GM19452 (cell line): ENCODE results near the gene CDH15.
"Not testable (repeated sequence)": the region's sequence is repeated elsewhere in the genome, so short reads cannot be mapped to it uniquely, and the experiment has no call there.

Experiments used
- ATAC-seq: cut with Tn5 transposase; IDR thresholded peaks from one replicate; pipeline ENCODE4 v1.9.1; 2021; ENCODE audit not compliant: unreplicated experiment

Gene CDH15

DNA sequence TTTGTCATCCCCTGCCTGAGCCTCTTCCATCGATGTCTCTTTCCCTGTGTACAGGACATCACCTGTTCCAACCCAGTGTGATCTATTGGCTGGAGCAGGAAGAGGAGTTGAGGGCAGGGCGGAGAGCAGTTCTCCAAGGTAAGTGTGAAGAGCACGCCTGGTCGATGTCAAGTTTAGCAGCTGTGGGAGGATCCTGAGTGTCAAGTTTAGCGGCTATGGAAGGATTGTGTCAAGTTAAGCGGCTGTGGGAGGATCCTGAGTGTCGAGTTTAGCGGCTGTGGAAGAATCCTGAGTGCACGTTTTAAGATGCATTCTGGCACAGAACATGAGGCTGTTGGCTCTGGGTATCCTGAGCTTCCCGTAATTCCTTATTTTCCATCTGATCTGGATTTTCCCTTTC lies 53.1 kb downstream of the CDH15 start:
- ATAC-seq: no peak

DNA sequence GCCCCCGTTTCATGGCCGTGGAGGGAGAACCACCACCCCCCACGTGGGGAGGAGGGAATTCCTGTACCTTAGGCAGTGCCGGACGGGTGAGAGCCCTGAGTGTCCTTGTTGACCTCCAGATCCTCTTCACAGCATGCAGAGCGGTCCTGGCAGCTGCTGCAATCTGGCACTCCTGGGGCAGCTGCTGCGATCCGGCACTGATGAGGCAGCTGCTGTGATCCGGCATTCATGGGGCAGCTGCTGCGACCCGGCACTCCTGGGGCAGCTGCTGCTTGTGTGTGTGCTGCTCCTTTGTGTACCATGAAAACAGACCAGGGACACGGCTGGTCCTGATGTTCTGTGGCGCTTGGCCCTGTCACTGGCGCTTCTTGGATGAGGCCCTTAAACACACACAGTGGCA lies 58.7 kb downstream of the CDH15 start:
- ATAC-seq: no peak

DNA sequence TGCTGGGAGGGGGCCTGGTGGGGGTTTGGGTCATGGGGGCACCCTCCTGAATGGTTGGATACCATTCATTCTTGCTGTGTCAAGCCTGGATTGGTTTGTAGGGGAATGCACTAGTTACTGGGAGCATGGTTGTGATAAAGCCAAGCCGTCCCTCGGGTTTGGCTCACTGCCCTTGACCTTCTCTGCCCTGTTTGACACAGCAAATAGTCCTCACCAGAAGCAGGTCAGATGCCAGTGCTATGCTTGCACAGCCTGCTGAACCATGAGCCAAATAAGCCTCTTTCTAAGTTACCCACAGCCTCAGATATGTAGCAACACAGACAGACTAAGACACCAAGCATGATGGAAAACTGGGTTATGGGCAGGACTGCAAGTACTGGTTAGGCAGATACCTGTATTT lies 60.6 kb downstream of the CDH15 start:
- no peak for ATAC-seq

DNA sequence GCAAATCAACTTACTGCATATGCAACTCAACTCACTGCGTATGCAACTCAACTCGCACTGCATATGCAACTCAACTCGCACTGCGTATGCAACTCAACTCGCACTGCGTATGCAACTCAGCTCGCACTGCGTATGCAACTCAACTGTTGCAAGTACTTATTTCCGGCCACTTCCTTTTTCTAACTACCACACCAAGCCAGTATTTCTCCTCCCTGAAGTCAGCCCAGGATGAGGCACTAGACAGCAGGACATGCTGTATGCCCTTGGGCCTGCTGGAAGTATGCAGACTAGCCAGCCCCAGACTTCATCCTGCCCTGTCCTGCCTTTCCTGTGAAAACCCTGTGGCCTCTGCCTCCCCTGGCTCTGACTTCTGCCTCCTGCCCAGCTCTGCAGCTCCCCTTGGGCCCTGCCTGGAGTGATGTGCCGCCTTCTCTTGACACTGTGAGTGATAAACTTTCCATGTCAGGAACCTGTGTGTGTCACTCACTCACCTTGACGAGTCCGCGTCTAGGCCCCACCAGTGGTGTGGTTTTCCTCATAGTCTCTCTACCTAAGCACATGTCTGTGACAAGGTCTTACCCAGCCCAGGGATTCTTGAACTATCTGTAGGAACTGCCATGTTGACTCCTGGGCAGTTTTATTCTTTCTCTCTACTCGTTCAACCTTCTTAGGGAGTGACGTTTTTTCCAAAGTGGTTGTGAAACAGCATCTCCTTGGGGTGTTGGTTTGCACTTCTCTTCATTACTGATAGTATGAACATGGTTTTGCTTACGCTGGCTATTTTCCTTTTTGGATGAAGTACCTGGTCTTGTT lies 62.3 kb downstream of the CDH15 start:
- ATAC-seq: no peak

DNA sequence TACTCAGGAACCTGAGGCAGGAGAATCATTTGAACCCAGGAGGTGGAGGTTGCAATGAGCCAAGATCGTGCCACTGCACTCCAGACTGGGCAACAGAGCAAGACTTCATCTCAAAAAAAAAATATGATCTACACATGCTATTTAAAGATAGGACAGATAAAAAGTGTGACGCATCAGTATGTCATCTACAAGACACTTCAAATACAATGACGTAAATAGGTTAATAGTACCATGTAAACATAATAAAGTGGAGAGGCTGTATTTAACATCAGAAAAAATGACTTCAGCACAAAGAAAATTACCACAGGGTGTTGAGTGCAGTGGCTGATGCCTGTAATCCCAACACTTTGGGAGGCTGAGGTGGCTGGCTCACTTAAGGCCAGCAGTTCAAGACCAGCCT lies 66.2 kb downstream of the CDH15 start:
- ATAC-seq: no peak

DNA sequence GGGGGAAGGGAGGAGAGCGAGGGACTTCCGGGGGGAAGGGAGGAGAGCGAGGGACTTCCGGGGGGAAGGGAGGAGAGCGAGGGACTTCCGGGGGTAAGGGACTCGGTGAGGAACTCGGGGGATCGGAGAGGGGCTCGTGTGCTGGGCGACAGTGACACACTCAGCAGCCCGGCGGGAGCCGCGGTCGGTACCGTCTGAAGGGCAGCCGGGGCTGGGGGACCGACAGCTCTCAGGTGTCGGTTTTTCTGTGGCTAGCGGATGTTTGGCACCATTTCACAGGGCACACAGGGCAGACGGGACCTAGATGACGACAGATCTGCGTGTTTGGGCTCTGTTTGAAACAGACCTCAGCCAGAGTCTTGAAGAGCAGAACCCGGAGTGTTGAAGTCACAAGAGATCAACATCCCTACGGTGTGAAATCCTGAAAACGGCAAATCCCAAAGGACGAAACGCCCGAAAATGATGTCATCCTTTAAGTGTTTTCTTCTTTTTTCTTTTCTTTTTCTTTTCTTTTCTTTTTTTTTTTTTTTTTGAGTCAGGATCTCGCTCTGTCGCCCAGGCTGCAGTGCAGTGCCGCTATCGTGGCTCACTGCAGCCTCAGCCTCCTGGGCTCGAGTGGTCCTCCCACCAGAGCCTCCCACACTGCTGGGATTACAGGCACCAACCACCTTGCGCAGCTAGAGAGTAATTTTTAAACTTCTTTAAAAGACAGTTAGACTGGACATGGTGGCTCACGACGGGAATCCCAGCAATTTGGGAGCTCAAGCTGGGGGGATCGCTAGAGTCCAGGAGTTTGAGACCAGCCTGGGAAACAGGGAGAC lies 69.8 kb downstream of the CDH15 start:
- ATAC-seq: peak; percentile 59

DNA sequence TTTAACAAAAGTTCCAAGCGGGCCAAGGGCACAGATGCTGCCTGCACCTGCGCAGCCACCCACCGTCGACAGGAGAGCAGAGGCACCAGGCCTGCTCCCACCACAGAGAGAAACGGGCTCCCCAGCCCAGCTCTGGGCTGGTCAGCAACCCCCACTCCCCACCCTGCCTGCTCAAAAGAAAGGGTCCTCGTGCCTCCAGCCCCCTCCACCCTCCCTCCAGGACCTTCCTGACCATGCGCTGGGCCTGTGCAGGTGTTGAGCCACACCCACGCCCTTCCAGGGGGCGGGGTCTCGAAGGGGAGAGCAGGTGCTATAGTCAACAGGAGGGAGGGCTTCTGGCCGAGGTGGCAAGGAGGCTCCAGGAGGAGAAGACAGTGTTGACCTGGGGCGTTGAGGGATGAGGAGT lies 71.2 kb downstream of the CDH15 start:
- no peak for ATAC-seq

DNA sequence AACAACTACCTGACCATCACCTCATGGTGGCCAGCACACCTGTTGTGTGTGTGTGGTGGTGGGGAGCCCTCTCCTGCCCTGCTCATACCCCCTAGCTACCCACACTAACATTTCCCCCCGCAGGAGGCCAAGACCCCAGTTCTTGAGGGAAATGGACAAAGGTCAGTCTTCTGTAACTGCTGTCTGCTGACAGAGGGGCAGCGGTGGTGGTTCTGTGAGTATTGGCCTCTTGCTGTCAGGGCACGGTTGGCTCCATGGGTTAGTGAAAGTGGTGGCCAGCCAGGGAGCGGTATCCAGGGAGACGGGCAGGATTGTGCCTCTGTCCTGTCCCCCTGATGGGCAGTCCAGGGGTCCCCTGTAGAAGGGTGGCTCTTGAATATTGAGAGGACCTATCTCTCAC lies 72.1 kb downstream of the CDH15 start:
- ATAC-seq: no peak

DNA sequence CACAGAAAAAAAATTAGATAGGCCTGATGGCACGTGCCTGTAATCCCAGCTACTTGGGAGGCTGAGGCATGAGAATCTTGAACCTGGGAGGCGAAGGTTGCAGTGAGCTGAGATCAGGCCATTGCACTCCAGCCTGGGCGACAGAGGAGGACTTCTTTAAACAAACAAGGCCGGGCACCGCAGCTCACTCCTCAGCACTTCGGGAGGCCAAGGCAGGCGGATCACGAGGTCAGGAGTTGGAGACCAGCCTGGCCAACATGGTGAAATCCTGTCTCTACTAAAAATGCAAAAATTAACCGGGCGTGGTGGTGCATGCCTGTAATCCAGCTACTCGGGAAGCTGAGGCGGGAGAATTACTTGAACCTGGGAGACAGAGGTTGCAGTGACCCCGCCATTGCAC lies 72.7 kb downstream of the CDH15 start:
- not testable (repeated sequence) for ATAC-seq

DNA sequence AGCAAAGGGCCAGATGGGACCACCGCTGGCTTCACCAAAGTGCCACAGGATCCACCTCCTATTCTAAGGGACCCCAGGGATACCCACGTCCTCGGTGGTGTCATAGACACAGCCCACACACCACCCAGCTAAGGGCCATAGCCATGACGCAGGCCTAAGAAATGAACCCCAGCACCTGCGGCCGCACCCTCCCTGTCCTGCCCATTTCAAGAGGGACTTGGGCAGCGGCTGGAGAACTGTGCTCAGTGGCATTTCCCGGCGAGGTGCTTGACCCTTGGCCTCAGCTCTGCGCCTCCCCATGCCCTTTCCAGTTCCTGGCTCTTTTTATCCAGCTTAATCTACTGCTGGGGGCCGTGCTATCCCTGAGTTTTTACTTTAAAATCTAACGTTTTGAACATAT lies 73.2 kb downstream of the CDH15 start:
- ATAC-seq: no peak
